Keratinocyte (primary cell): ENCODE measurements around the gene C1orf35. TPM values are rescaled to one million over a fixed set of nuclear protein-coding genes. Genes with fewer than 3 reads are reported as not detected.

Experiments
- DNase-seq: peaks from one replicate; pipeline ENCODE4 v3.0.0-alpha.2; 2011; ENCODE audit warnings: low read depth, missing footprints, low spot score
- FAIRE-seq: peaks from 2 replicates; lab custom pipeline; 2011; peaks lifted over from hg19 to GRCh38; lab: Jason Lieb, UNC
- H2AFZ ChIP-seq: 2 replicates; pipeline ENCODE4 v1.6.0; 2012; ENCODE audit warnings: low read length, control low read depth, inconsistent platforms; ENCODE audit not compliant: control insufficient read depth
- H3K27ac ChIP-seq: 2 replicates; pipeline ENCODE4 v1.5.1; 2011; ENCODE audit warnings: low read length; ENCODE audit not compliant: control insufficient read depth, insufficient read depth
- H3K27me3 ChIP-seq: 3 replicates; pipeline ENCODE4 v1.6.0; 2011; ENCODE audit warnings: low read length; ENCODE audit not compliant: control insufficient read depth, insufficient read depth; ENCODE audit errors: extremely low read depth
- H3K36me3 ChIP-seq, 2 experiments: 2 replicates in 1 of 2; 3 replicates in 1 of 2; pipeline ENCODE4 v1.5.1; 2011; ENCODE audit warnings: low read length in 2 of 2, mild to moderate bottlenecking in 1 of 2; ENCODE audit not compliant: control insufficient read depth in 2 of 2, insufficient read depth in 2 of 2; ENCODE audit errors: extremely low read depth in 1 of 2
- H3K4me1 ChIP-seq: 3 replicates; pipeline ENCODE4 v1.5.1; 2011; ENCODE audit warnings: low read length; ENCODE audit not compliant: control insufficient read depth, insufficient read depth; ENCODE audit errors: extremely low read depth
- H3K4me2 ChIP-seq: 3 replicates; pipeline ENCODE4 v1.6.0; 2011; ENCODE audit warnings: low read depth, low read length; ENCODE audit not compliant: control insufficient read depth, insufficient read depth; ENCODE audit errors: extremely low read depth
- H3K4me3 ChIP-seq, 3 experiments: fragments of 200-600 bp in 1 of 3; sonication (generic) in 1 of 3; 2 replicates in 2 of 3; 3 replicates in 1 of 3; pipeline ENCODE4 v1.5.1; 2011 to 2016; ENCODE audit warnings: low read length in 3 of 3, mild to moderate bottlenecking in 3 of 3, control low read depth in 2 of 3, inconsistent platforms in 1 of 3, low read depth in 1 of 3, mixed read lengths in 1 of 3, mixed run types in 1 of 3, moderate library complexity in 1 of 3; ENCODE audit not compliant: control insufficient read depth in 2 of 3, insufficient read depth in 2 of 3; ENCODE audit errors: extremely low read depth in 1 of 3
- H3K79me2 ChIP-seq: 2 replicates; pipeline ENCODE4 v1.6.0; 2012; ENCODE audit warnings: low read length; ENCODE audit not compliant: control insufficient read depth, insufficient read depth
- H3K9ac ChIP-seq: 3 replicates; pipeline ENCODE4 v1.6.0; 2011; ENCODE audit warnings: low read length; ENCODE audit not compliant: control insufficient read depth, insufficient read depth; ENCODE audit errors: extremely low read depth
- H3K9me1 ChIP-seq: 3 replicates; pipeline ENCODE4 v1.6.0; 2011; ENCODE audit warnings: low read length; ENCODE audit not compliant: control insufficient read depth, insufficient read depth; ENCODE audit errors: extremely low read depth
- H3K9me3 ChIP-seq: 2 replicates; pipeline ENCODE4 v1.5.1; 2012; ENCODE audit warnings: low read depth, low read length; ENCODE audit not compliant: control insufficient read depth
- H4K20me1 ChIP-seq: 3 replicates; pipeline ENCODE4 v1.6.0; 2011; ENCODE audit warnings: low read length; ENCODE audit not compliant: control insufficient read depth, insufficient read depth; ENCODE audit errors: extremely low read depth
- CTCF ChIP-seq, 3 experiments: IDR thresholded peaks in 1 of 3; conservative IDR thresholded peaks in 1 of 3; optimal IDR thresholded peaks in 1 of 3; 2 replicates in 2 of 3; 3 replicates in 1 of 3; pipeline versions ENCODE3 to v1.5.1; 2011; ENCODE audit warnings: low read length in 3 of 3, mild to moderate bottlenecking in 3 of 3, moderate library complexity in 2 of 3, control low read depth in 1 of 3, inconsistent platforms in 1 of 3; ENCODE audit not compliant: insufficient read depth in 2 of 3; ENCODE audit errors: extremely low read depth in 1 of 3
- EZH2 ChIP-seq: IDR thresholded peaks from one replicate; pipeline ENCODE4 v1.6.1; 2012; ENCODE audit warnings: inconsistent platforms, mild to moderate bottlenecking, low read length, moderate library complexity
- dilution Hi-C: fragments of 300-500 bp; cut with MboI; formaldehyde crosslinking; loops from one replicate; pipeline ENCODE4 v1.7.0; 2020; ENCODE audit warnings: low sequenced_read_pairs; ENCODE audit not compliant: extremely low pct_ligation_motif_present
- polyA plus RNA-seq, 5 experiments: library from polyadenylated mRNA; depleted of rRNA in 3 of 5; stranded (reverse) in 3 of 5; stranded (forward) in 1 of 5; unstranded in 1 of 5; fragments of >200 nt; gene quantifications; 1 replicate in 1 of 5; 2 replicates in 3 of 5; 3 replicates in 1 of 5; pipeline versions ENCODE4 v1.2.1 to v1.2.3, GENCODE V29; 2011 to 2012; ENCODE audit warnings: missing spikeins in 2 of 5, low read depth in 1 of 5, low replicate concordance in 1 of 5

Gene C1orf35
- polyA plus RNA-seq, 1 donor (not counting 4 experiments of a cell fraction or from before 2014, with no cell fraction given), result 8.2 TPM

- Histone ChIP-seq H4K20me1 (no peaks in the 10 kb centered on the region), H3K27me3 (no peaks in the 10 kb centered on the region), H3K4me2 (no peak overlapping the region), H2AFZ (no peak overlapping the region), H3K36me3 (no peaks in the 10 kb centered on the region), H3K27ac (no peak overlapping the region), H3K4me3 (no peak overlapping the region), H3K9ac (no peak overlapping the region), H3K9me3 (no peaks in the 10 kb centered on the region), H3K4me1 (peaks cover 22% of the 10 kb centered on the region), H3K9me1 (no peaks in the 10 kb centered on the region), H3K79me2 (peaks cover 12% of the 10 kb centered on the region)
- no peak for TF ChIP-seq EZH2
- TF ChIP-seq CTCF (optimal IDR thresholded peaks at IDR 0.05 in 1 of 3, IDR thresholded peaks at IDR 0.05 in 1 of 3, conservative IDR thresholded peaks at IDR 0.05 in 1 of 3; ENCODE audit: extremely low read depth in 1 of 3, insufficient read depth in 2 of 3, low read length in 3 of 3), result no peak
- FAIRE-seq (no peak), DNase-seq (no peak)
- dilution Hi-C loops, result no loop called here
Measured at GRCh38 chr1:228123505-228123904, 20.4 kb upstream of the C1orf35 start.

DNA sequence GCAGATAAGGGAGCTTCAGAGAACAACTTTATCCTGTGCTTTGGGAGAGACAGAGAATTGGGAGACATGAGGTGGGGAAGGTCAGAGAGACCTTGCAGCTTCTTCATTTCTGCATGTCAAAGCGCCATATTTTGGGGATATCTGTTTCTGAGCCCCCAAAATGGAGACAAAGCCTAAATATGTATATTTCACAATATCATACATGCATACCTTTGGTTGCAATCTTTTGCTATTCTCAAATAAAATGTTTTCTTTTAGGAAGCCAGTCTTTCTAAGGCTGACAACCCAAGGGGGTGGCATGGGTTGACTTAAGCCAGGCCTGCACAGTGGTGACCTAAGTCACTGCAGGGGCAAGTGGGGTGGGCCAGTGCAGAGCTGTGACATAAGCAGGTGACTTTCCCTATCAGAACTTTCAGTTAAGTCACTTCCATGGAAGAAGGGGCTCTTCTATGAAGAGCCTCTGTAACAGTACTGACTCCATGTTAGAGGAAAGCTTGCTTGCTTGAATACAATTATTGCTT is 19.9 kb upstream of the C1orf35 start:
- Histone ChIP-seq H3K9ac (no peak overlapping the region), H2AFZ (no peak overlapping the region)

More for the DNA sequence above, 19.9 kb upstream of the C1orf35 start:
- H3K4me2 ChIP-seq, result no peak overlapping the region
- no peaks in the 10 kb centered on the region for H3K27me3 ChIP-seq
- H3K4me3 ChIP-seq, result no peak overlapping the region
- no peaks in the 10 kb centered on the region for H3K9me1 ChIP-seq
- TF ChIP-seq EZH2, result no peak
- no peak for TF ChIP-seq CTCF (optimal IDR thresholded peaks at IDR 0.05 in 1 of 3, IDR thresholded peaks at IDR 0.05 in 1 of 3, conservative IDR thresholded peaks at IDR 0.05 in 1 of 3; ENCODE audit: extremely low read depth in 1 of 3, insufficient read depth in 2 of 3, low read length in 3 of 3)
- H3K4me1 ChIP-seq, result peaks cover 22% of the 10 kb centered on the region
- dilution Hi-C loops, result no loop called here
- peaks cover 13% of the 10 kb centered on the region for H3K79me2 ChIP-seq
- no peaks in the 10 kb centered on the region for H4K20me1 ChIP-seq
- no peak overlapping the region for H3K27ac ChIP-seq
- DNase-seq (no peak), FAIRE-seq (no peak)
- H3K36me3 ChIP-seq, result no peaks in the 10 kb centered on the region
- no peaks in the 10 kb centered on the region for H3K9me3 ChIP-seq
